ENCODE results near the gene BNC2. TPM values are rescaled to one million over a fixed set of nuclear protein-coding genes. Genes with fewer than 3 reads are reported as not detected.

Gene BNC2
- total RNA-seq, 4 donors from 2014 or later = 17.2 to 26.7 (median 20.1) TPM

GRCh38 chr9:16535555-16535954, 334.9 kb downstream of the BNC2 start:
- TF ChIP-seq CTCF (IDR thresholded peaks at IDR 0.05; ENCODE audit: low read depth) = no peak

- TF ChIP-seq CTCF (IDR thresholded peaks at IDR 0.05; ENCODE audit: low read depth) = no peak
These were observed 337.6 kb downstream of the BNC2 start for GRCh38 chr9:16532681-16533450.

- no peak for TF ChIP-seq CTCF (IDR thresholded peaks at IDR 0.05; ENCODE audit: low read depth)
These were observed 338.2 kb downstream of the BNC2 start for GRCh38 chr9:16532272-16532671.

- no peak for TF ChIP-seq CTCF (IDR thresholded peaks at IDR 0.05; ENCODE audit: low read depth)
These were observed 339.5 kb downstream of the BNC2 start for GRCh38 chr9:16530669-16531642.

GRCh38 chr9:16527573-16527972, 342.9 kb downstream of the BNC2 start:
- no peak for TF ChIP-seq CTCF (IDR thresholded peaks at IDR 0.05; ENCODE audit: low read depth)

GRCh38 chr9:16526380-16526779, 344.1 kb downstream of the BNC2 start:
- TF ChIP-seq CTCF (IDR thresholded peaks at IDR 0.05; ENCODE audit: low read depth) = no peak

GRCh38 chr9:16524823-16525222, 345.6 kb downstream of the BNC2 start:
- TF ChIP-seq CTCF (IDR thresholded peaks at IDR 0.05; ENCODE audit: low read depth) = no peak

Measured in subcutaneous adipose tissue (tissue), 4 donors.